Cardiac septum (tissue), 1 donor: ENCODE measurements around the gene IGF1R. TPM values are rescaled to one million over a fixed set of nuclear protein-coding genes. Genes with fewer than 3 reads are reported as not detected.
"Not testable (repeated sequence)": the region's sequence is repeated elsewhere in the genome, so short reads cannot be mapped to it uniquely, and the experiment has no call there.

Experiments
- DNase-seq: peaks from one replicate; pipeline ENCODE4 v3.0.0-alpha.2; 2020; ENCODE audit warnings: low spot score
- intact Hi-C: fragments of 100-400 bp; cut with DNase I; formaldehyde crosslinking; loops from one replicate; pipeline ENCODE4 v1.14.0; 2022
- total RNA-seq: library from RNA; stranded (reverse); fragmentation: NEBNext Ultra II Directional; extraction: Animal tissue kit (Norgen Biotek cat#: 25700); gene quantifications from one replicate; pipeline ENCODE4 v1.2.1, GENCODE V29; 2021
- donor health status: DM: no; HTN: no; CAD: no.

Gene IGF1R
- total RNA-seq, 1 donor from 2014 or later, result 57.2 TPM

DNA sequence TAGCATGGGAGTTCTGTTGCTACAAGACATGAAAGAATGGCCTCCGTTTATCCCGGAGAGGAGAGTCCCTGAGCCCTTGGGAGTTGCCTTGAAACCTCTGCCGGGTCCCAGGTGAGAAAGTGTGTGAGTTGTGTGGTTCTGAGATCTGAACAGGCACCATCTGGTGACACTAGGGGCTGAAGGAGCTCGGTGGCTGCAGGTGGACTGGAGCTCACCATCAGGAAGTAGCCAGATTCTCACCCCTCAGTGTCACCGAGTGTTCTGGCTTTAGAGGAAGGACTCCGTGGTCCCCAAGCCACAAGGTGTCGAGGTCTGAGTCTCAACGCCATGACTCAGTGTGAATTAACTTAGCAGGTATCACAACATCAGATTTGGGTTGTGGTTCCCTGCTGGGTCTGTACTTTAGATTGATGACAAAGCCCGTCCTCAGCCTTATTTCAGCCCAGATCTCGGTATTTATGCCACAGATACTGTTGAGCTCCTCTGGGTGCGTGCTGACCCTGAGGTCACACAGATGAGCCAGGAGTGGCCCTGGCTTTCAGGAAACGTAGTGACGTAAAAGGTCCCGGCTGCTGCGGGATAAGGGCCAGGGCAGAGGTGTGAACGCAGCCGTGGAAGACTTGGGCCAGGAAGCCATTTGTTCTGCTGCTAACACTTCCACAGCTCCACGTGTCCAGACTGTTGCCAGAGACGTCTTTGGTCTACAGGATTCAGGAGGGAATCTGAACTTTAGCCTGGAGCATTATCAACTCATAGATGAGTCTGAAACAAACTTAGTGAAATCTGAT lies 304.9 kb downstream of the IGF1R start:
- DNase-seq, result no peak
- intact Hi-C loops, result no loop called here

DNA sequence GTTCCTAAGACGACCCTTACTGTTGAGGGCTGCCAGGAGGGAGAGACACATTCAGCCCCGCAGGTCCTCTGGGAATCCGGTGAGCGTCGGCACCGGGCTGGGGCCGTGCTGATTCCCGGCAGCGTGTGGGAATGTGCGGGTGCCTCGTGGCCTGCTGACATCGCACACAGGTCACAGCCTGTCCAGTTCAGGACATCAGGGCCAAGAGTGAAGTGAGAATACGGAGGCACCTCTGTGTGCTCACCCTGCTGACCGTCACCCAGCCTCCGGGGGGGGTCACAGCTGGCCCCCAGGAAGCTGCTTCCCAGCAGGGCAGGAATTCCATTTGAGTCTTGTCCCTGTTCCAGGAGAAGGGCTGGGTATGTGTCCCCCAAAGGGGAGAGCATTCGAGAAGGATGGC lies 305.6 kb downstream of the IGF1R start:
- no peak for DNase-seq
- intact Hi-C loops, result loop anchor here (2.0 kb wide), 1 partner anchor 105 kb away; no protein-coding TSS in a partner anchor

DNA sequence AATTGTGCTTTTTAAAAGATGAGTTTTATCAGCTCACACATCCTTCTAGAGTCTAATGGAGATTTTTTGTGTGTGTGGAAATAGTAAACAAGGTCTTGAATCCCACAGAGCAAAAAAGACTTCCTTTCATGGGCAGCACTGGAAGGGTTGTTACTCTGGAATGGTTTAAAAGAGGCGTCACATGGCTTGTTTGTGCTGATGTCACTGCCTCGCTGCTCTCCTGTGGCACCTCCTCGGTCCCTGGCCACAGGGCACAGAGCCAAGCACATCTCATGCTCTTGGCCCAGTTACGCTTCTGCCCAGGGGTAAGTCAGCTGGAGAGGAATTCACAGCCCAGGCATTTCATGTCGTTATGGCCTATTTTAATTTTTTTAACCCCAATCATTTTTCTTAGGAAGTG lies 306.1 kb downstream of the IGF1R start:
- intact Hi-C loops, result loop anchor here (2.0 kb wide), 1 partner anchor 104 kb away; no protein-coding TSS in a partner anchor
- no peak for DNase-seq

DNA sequence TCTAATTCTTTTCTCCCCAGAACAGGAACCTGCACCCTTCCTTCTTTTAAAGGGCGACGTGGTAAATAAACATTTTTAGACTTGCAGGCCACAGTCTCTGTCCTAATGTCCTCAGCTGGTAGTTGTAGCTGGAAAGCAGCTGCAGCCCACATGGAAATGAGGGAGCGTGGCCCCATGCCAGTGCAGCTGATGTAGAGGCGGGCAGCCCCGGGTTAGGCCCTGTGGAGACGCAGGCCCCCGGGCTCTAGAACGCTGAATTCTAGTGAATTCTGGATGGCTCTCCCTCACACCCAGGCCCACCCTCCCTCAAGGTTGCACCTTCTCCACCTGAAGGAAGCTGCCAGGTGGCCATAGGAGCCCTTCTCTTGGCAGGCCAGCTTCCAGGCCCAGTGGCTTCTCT lies 307.0 kb downstream of the IGF1R start:
- DNase-seq, result no peak
- intact Hi-C loops, result loop anchor here (2.0 kb wide), 1 partner anchor 103 kb away; no protein-coding TSS in a partner anchor

DNA sequence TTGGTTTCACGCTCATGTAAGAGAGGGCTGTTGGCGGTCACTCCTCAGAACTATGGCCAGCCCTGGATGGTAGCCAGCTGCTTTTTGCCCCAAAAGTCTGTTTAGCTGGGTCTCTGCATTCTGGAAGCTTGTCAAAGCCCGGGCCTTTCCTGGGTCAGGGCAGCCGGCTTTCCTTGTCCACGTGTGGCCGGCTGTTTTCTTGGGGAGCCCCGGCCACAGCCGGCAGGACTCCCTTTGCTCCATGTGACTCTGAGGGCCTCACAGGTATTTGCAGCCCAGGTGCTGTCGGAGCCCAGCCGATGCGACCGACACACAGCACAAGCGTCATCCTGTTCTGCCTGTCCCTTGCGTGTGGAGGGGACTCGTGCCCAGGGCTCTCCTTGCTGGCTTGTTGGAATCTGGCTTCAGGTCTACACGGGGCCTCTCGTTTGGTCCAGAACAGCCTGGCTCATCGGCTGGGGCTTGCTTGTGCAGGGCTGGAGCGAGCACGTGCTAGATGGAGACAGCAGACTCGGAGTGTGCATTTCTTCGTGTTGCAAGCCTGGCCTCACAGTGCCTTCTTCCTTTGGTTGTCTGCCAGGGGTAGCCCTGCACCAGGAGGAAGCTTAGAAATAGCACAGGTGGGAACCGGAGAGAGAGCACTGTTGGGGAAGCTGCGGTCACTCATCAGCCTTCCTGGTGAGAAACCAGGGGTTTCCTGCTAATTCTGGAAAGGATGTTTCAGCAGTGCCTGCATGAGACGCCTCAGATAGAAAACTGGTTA lies 307.8 kb downstream of the IGF1R start:
- intact Hi-C loops, result loop anchor here (2.0 kb wide), 1 partner anchor 103 kb away; no protein-coding TSS in a partner anchor

DNA sequence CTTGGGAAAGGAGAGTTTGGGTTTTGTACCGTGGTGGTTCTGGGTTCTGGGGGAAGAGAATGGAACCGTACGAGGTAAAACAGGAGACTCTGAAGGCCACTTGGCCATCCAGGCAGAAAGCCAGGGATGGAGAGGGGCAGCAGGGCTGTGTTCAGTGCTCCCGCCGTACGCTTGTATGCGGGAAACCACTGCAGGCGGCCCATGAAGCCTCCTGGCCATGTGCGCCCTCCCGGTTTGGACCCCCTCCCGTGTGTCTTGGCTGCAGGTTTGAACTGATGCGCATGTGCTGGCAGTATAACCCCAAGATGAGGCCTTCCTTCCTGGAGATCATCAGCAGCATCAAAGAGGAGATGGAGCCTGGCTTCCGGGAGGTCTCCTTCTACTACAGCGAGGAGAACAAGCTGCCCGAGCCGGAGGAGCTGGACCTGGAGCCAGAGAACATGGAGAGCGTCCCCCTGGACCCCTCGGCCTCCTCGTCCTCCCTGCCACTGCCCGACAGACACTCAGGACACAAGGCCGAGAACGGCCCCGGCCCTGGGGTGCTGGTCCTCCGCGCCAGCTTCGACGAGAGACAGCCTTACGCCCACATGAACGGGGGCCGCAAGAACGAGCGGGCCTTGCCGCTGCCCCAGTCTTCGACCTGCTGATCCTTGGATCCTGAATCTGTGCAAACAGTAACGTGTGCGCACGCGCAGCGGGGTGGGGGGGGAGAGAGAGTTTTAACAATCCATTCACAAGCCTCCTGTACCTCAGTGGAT lies 308.6 kb downstream of the IGF1R start:
- DNase-seq, result no peak
- intact Hi-C loops, result no loop called here

More for the DNA sequence above, 307.8 kb downstream of the IGF1R start:
- peak; percentile 86 for DNase-seq

DNA sequence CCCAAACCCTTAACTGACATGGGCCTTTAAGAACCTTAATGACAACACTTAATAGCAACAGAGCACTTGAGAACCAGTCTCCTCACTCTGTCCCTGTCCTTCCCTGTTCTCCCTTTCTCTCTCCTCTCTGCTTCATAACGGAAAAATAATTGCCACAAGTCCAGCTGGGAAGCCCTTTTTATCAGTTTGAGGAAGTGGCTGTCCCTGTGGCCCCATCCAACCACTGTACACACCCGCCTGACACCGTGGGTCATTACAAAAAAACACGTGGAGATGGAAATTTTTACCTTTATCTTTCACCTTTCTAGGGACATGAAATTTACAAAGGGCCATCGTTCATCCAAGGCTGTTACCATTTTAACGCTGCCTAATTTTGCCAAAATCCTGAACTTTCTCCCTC lies 309.3 kb downstream of the IGF1R start:
- no peak for DNase-seq
- intact Hi-C loops, result no loop called here

DNA sequence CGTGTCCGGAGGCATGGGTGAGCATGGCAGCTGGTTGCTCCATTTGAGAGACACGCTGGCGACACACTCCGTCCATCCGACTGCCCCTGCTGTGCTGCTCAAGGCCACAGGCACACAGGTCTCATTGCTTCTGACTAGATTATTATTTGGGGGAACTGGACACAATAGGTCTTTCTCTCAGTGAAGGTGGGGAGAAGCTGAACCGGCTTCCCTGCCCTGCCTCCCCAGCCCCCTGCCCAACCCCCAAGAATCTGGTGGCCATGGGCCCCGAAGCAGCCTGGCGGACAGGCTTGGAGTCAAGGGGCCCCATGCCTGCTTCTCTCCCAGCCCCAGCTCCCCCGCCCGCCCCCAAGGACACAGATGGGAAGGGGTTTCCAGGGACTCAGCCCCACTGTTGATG lies 309.7 kb downstream of the IGF1R start:
- intact Hi-C loops, result no loop called here
- DNase-seq, result no peak

DNA sequence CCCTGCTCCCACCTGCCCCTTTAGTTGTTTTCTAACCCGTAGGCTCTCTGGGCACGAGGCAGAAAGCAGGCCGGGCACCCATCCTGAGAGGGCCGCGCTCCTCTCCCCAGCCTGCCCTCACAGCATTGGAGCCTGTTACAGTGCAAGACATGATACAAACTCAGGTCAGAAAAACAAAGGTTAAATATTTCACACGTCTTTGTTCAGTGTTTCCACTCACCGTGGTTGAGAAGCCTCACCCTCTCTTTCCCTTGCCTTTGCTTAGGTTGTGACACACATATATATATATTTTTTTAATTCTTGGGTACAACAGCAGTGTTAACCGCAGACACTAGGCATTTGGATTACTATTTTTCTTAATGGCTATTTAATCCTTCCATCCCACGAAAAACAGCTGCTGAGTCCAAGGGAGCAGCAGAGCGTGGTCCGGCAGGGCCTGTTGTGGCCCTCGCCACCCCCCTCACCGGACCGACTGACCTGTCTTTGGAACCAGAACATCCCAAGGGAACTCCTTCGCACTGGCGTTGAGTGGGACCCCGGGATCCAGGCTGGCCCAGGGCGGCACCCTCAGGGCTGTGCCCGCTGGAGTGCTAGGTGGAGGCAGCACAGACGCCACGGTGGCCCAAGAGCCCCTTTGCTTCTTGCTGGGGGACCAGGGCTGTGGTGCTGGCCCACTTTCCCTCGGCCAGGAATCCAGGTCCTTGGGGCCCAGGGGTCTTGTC lies 310.7 kb downstream of the IGF1R start:
- no peak for DNase-seq
- intact Hi-C loops, result no loop called here

DNA sequence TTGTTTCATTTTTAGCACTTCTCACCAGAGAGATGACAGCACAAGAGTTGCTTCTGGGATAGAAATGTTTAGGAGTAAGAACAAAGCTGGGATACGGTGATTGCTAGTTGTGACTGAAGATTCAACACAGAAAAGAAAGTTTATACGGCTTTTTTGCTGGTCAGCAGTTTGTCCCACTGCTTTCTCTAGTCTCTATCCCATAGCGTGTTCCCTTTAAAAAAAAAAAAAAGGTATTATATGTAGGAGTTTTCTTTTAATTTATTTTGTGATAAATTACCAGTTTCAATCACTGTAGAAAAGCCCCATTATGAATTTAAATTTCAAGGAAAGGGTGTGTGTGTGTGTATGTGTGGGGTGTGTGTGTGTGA lies 311.3 kb downstream of the IGF1R start:
- intact Hi-C loops, result no loop called here
- no peak for DNase-seq

DNA sequence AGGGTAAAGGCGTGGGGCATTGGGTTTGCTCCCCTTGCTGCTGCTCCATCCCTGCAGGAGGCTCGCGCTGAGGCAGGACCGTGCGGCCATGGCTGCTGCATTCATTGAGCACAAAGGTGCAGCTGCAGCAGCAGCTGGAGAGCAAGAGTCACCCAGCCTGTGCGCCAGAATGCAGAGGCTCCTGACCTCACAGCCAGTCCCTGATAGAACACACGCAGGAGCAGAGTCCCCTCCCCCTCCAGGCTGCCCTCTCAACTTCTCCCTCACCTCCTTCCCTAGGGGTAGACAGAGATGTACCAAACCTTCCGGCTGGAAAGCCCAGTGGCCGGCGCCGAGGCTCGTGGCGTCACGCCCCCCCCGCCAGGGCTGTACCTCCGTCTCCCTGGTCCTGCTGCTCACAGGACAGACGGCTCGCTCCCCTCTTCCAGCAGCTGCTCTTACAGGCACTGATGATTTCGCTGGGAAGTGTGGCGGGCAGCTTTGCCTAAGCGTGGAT lies 312.3 kb downstream of the IGF1R start:
- intact Hi-C loops, result no loop called here

DNA sequence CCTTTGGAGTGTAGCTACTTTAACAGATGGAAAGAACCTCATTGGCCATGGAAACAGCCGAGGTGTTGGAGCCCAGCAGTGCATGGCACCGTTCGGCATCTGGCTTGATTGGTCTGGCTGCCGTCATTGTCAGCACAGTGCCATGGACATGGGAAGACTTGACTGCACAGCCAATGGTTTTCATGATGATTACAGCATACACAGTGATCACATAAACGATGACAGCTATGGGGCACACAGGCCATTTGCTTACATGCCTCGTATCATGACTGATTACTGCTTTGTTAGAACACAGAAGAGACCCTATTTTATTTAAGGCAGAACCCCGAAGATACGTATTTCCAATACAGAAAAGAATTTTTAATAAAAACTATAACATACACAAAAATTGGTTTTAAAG lies 315.1 kb downstream of the IGF1R start:
- DNase-seq, result no peak
- intact Hi-C loops, result no loop called here

More for the DNA sequence above, 312.3 kb downstream of the IGF1R start:
- DNase-seq, result no peak

DNA sequence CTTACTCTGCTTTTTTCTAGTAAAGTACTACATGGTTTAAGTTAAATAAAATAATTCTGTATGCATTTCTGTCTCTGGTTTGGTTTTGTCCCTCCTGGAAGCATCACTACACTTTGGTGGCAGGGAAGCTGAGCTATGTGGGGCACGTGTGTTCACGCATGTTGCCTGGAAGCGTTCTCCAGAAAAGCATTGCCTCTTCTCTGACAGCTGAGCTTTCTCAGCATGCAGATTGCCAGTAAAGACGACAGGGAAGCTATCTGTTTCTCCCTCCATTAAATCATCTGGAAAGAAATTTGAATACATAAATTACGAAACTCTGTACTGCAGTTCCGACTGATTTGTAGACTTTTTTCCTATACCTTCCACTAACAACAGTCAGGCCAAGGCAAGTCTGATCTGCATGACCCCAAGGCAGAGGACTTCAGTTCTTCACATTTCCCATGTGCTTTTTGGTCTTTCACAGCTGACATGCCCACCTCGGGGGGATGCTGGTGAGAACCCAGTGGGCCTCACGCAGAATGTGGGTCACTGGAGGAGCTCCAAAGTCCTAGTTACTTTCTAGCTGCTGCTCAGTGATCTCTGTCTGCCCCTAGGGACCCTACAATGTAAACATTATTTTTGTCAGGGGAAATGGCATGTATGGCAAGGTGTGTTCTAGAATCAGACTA lies 316.3 kb downstream of the IGF1R start:
- DNase-seq, result no peak
- intact Hi-C loops, result no loop called here

DNA sequence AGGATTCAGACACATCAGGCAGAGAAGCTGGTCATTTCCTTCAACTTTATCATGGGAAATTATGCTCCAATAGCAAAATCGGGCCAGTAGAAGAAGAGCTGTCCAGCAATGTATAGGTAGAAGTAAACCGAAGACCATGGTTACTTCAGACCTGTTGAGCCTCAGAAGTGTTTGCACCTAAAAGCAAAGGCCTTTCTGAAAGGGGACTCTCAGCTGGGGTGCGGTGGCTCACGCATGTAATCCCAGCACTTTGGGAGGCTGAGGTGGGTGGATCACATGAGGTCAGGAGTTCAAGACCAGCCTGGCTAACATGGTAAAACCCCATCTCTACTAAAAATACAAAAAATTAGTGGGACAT lies 316.8 kb downstream of the IGF1R start:
- intact Hi-C loops, DNase-seq: not testable (repeated sequence)

DNA sequence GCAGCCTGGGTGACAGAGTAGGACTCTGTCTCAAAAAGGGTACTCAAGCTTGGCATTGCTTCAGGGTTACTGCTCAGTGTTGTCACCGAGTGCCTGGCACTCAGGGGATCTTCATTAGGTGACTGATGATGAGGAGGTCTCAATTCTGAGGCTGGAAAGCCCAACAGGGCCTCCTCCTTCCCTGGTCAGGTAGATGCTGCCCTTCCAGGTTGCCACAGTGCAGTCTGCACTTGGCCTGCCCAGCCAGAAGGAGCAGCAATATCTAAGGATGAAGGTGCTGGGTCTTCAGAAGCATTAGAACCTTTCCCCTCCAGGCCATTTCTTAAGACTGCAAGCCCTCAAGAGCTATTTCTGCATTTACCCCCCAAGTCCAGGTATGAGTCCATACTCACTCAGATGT lies 317.3 kb downstream of the IGF1R start:
- intact Hi-C loops, result no loop called here
- DNase-seq, result no peak

DNA sequence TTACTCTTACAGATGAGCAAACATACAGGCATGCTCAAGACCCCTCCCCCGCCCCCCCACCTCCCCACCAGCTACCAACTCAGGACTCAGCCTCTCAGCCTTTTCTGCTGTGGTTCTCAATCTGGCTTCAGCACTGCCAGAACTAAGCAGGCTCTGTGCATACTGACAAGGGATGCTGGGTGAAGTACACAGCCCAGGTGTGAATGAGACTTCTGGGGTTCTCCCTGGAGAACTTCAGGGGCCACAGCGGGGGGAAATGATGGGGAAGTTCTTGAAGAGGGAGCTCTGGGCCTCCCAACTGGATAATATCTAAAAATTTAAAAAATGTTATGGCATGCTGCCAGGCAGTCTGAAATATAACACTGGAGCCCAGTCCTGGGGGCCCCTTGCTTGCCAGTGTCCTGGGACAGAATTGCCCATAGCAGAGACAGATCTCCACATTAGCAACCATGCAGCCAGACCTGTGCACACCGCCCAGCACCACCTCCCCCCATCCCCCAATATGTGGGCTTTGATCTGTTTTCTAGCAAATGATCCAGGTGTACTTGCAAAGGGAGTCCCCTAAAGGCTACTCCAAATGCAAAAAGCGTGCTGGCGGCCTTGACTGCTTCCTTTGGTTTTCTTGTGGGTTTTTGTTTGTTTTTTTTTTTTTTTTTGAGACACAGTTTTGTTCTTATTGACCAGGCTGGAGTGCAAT lies 317.9 kb downstream of the IGF1R start:
- intact Hi-C loops, result no loop called here
- no peak for DNase-seq

DNA sequence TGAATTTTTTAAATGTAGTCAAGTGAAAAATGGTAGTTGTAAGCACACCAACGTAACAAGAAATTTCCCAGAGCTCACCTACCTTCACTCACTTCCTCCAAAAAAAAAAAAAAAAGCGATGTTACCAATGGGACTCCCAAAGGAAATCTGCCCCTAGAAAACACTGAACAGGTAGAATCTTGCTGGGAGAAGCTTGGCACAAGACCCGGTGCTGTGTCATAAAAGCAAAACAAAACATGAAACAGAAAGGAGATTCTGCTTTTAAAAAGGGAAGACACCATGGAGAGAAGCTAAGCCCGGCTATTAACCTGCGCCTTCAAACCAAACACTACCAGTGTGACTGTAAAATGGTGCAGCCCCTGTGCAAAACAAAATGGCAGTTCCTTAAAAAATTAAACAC lies 318.8 kb downstream of the IGF1R start:
- intact Hi-C loops, result no loop called here
- DNase-seq, result no peak

DNA sequence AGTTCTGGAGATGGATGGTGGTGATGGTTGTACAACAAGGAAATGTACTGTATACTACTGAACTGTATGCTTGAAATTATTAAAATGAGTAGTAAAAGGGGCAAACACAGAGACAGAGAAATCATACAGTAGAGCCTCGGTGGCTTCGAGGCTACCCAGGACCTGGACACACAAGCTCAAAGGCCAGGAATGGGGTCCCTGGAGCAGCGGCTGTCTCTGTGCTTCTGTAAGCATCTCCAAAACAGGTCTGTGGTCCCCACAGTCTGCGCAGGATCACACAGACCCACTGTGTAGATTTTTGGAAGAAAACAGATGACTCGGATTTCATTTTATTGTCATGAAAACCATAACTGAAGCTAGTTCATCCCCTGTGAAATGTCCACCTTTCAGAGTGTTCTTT lies 319.6 kb downstream of the IGF1R start:
- intact Hi-C loops, result no loop called here
- no peak for DNase-seq
